Natural killer cell (primary cell): ENCODE results near the gene CBLN4. TPM values are rescaled to one million over a fixed set of nuclear protein-coding genes. Genes with fewer than 3 reads are reported as not detected.

ENCODE experiments used
- ATAC-seq, 3 donors: fragments of 150-1000 bp in 2 of 3; fragments of 200-7000 bp in 1 of 3; cut with Tn5 transposase; 1 replicate in 1 of 3; 2 replicates in 2 of 3; pipeline ENCODE4 v1.10.0; 2021; ENCODE audit warnings: mild to moderate bottlenecking in 2 of 3, moderate library complexity in 2 of 3
- DNase-seq, 2 donors: peaks; one replicate each; pipeline versions ENCODE4 v3.0.0 to v3.0.0-alpha.2; 2013 to 2021; ENCODE audit warnings: mixed read lengths in 1 of 2
- H3K27ac ChIP-seq: one replicate; pipeline ENCODE4 v1.5.1; 2013; ENCODE audit warnings: mild to moderate bottlenecking, low read length
- H3K27me3 ChIP-seq: one replicate; pipeline ENCODE4 v1.6.1; 2013; ENCODE audit warnings: low read length; ENCODE audit not compliant: control insufficient read depth, insufficient read depth
- H3K36me3 ChIP-seq: one replicate; pipeline ENCODE4 v1.6.1; 2013; ENCODE audit warnings: low read length; ENCODE audit not compliant: control insufficient read depth, insufficient read depth
- H3K4me1 ChIP-seq: one replicate; pipeline ENCODE4 v1.6.1; 2013; ENCODE audit warnings: low read length; ENCODE audit not compliant: control insufficient read depth, insufficient read depth
- H3K4me3 ChIP-seq: one replicate; pipeline ENCODE4 v1.5.1; 2013; ENCODE audit warnings: low read length
- H3K9me3 ChIP-seq: one replicate; pipeline ENCODE4 v1.6.1; 2013; ENCODE audit warnings: low read length; ENCODE audit not compliant: control insufficient read depth, insufficient read depth
- H3K27ac Mint-ChIP-seq, 2 donors: one replicate each; pipeline ENCODE4 v1.8.0; 2022; ENCODE audit warnings: mild to moderate bottlenecking in 2 of 2, mixed read lengths in 2 of 2, moderate library complexity in 1 of 2
- H3K27me3 Mint-ChIP-seq, 2 donors: one replicate each; pipeline ENCODE4 v1.8.0; 2022; ENCODE audit warnings: low read depth in 2 of 2, mixed read lengths in 2 of 2
- H3K36me3 Mint-ChIP-seq: one replicate; pipeline ENCODE4 v1.8.0; 2022; ENCODE audit warnings: mixed read lengths
- H3K4me1 Mint-ChIP-seq, 2 donors: one replicate each; pipeline ENCODE4 v1.8.0; 2022; ENCODE audit warnings: mixed read lengths in 2 of 2
- H3K4me3 Mint-ChIP-seq: one replicate; pipeline ENCODE4 v1.8.0; 2022; ENCODE audit warnings: mild to moderate bottlenecking, moderate library complexity, mixed read lengths
- H3K9me3 Mint-ChIP-seq, 2 donors: one replicate each; pipeline ENCODE4 v1.8.0; 2022; ENCODE audit warnings: mixed read lengths in 2 of 2
- WGBS: methylation state at CpG from one replicate; pipeline ENCODE4 v1.1.7; 2013; ENCODE audit warnings: missing lambda C conversion rate; ENCODE audit not compliant: insufficient coverage; 5-methylcytosine and 5-hydroxymethylcytosine counted together
- intact Hi-C: fragments of 100-400 bp; cut with micrococcal nuclease; formaldehyde crosslinking; loops from one replicate; pipeline ENCODE4 v1.14.2; 2022
- total RNA-seq, 4 donors: library from RNA; stranded (reverse); fragments of 120-200 nt in 1 of 4; gene quantifications; one replicate each; pipeline versions ENCODE4 v1.2.3 to v1.2.4, GENCODE V29; 2013 to 2022
- TF ChIP-seq, protein P1 (sequence below): fragments of 200-600 bp; IDR thresholded peaks from one replicate; pipeline ENCODE4 v1.8.0; 2022; ENCODE audit warnings: antibody characterized with exemption

CBLN4 gene
- total RNA-seq, result not detected
- not detected for total RNA-seq (2013)

DNA sequence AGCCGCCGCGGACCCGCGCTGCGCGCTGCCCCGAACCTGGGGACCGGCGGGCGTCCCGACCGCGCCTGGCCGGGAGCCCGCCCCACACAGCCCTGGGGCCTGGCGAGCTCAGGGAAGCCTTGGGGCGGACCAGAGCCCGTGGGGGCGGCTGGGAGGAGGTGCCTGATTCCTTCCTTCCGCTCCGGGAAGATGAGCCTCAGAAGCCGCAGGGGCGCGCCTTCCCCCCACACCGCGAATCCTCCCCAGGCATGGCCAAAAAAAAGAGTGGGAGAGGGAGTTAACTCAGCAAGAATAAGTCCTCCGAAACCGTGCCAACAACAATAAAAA is at the start of gene CBLN4:
Gene CBLN4 (minus strand): TSS at position 131 of the 327 bp plus-strand sequence. CDS start 1,348 bp downstream, outside the sequence.
- intact Hi-C loops, result no loop called here
- H3K36me3 Mint-ChIP-seq, result peaks cover 8% of the 10 kb centered on the region
- TF ChIP-seq, protein P1, sequence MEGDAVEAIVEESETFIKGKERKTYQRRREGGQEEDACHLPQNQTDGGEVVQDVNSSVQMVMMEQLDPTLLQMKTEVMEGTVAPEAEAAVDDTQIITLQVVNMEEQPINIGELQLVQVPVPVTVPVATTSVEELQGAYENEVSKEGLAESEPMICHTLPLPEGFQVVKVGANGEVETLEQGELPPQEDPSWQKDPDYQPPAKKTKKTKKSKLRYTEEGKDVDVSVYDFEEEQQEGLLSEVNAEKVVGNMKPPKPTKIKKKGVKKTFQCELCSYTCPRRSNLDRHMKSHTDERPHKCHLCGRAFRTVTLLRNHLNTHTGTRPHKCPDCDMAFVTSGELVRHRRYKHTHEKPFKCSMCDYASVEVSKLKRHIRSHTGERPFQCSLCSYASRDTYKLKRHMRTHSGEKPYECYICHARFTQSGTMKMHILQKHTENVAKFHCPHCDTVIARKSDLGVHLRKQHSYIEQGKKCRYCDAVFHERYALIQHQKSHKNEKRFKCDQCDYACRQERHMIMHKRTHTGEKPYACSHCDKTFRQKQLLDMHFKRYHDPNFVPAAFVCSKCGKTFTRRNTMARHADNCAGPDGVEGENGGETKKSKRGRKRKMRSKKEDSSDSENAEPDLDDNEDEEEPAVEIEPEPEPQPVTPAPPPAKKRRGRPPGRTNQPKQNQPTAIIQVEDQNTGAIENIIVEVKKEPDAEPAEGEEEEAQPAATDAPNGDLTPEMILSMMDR, result no peak
- ATAC-seq, result no peak
- H3K4me1 Mint-ChIP-seq, result no peaks in the 10 kb centered on the region
- 9% methylated on average over 20 of the region's 29 CpGs for WGBS
- Histone ChIP-seq H3K4me3 (no peak within 1 kb of the TSS), H3K36me3 (no peaks in the 10 kb centered on the region), H3K27ac (no peak within 1 kb of the TSS), H3K27me3 (peaks cover 6% of the 10 kb centered on the region), H3K9me3 (peaks cover 3% of the 10 kb centered on the region), H3K4me1 (no peaks in the 10 kb centered on the region)
- H3K4me3 Mint-ChIP-seq, result no peak within 1 kb of the TSS
- H3K27ac Mint-ChIP-seq, result no peak within 1 kb of the TSS
- peaks cover 5 to 9% of the 10 kb centered on the region in 2 donors for H3K9me3 Mint-ChIP-seq
- peaks cover 26 to 43% of the 10 kb centered on the region in 2 donors for H3K27me3 Mint-ChIP-seq
- DNase-seq, result no peak

DNA sequence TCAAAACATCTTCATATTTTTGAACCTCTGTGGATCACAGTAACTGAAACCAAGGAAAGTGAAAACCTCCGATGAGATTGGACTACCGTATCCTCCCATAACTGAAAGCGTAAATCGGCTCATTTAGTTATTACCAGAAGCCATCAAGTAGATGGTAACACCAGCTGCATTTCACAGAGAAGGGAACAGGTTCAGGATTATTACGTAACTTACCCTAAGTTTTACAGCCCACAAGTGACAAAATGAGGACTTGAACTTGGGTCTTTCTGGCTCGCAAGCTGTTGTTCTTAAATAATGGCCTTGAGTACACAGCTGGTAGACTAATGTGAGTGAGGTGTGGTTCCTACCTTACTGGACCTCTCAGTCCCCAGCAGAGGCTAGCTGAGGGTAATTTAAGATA is 37.9 kb upstream of the CBLN4 start:
- Histone ChIP-seq H3K36me3 (no peaks in the 10 kb centered on the region), H3K4me1 (no peaks in the 10 kb centered on the region), H3K27me3 (no peaks in the 10 kb centered on the region), H3K4me3 (no peak overlapping the region), H3K9me3 (peaks cover 2% of the 10 kb centered on the region), H3K27ac (no peak overlapping the region)
- TF ChIP-seq, protein P1, result no peak
- Mint-ChIP-seq H3K27me3 (no peaks in the 10 kb centered on the region), H3K27ac (no peak overlapping the region), H3K4me3 (no peak overlapping the region), H3K9me3 (peaks cover 4 to 6% of the 10 kb centered on the region in 2 donors), H3K36me3 (no peaks in the 10 kb centered on the region), H3K4me1 (no peaks in the 10 kb centered on the region)
- ATAC-seq, result no peak
- intact Hi-C loops, result no loop called here
- no peak for DNase-seq
- WGBS, result 81% methylated on average over 5 of the region's 6 CpGs

DNA sequence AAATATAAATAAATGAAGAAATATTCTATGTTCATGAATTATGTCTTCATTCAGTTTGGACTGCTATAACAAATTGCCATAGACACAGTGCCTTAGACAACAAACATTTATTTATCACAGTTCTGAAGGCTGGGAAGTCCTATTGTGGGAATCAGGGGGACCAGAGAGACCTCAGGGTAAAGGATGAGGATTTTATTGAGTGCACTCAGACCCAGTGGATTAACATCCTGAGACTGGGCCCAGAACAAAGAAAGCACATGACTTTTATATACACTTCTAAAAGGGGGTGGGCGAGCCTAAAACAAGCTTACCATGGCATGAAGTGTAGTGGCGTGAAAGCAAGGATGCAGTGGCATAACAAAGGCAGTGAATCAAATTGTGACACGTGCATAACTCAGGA is 26.9 kb upstream of the CBLN4 start:
- H3K27ac ChIP-seq, result no peak overlapping the region
- Mint-ChIP-seq H3K4me3 (no peak overlapping the region), H3K27me3 (no peaks in the 10 kb centered on the region), H3K36me3 (peaks cover 7% of the 10 kb centered on the region), H3K4me1 (no peaks in the 10 kb centered on the region), H3K27ac (no peak overlapping the region), H3K9me3 (peaks cover 11 to 14% of the 10 kb centered on the region in 2 donors)
- no peaks in the 10 kb centered on the region for H3K27me3 ChIP-seq
- TF ChIP-seq, protein P1, result no peak
- no peaks in the 10 kb centered on the region for H3K4me1 ChIP-seq
- 74% methylated on average over 3 of the region's 3 CpGs for WGBS
- H3K9me3 ChIP-seq, result peaks cover 18% of the 10 kb centered on the region
- H3K4me3 ChIP-seq, result no peak overlapping the region
- intact Hi-C loops, result no loop called here
- H3K36me3 ChIP-seq, result no peaks in the 10 kb centered on the region
- DNase-seq (peak in 1 of 2 donors; percentile 11), ATAC-seq (no peak)

DNA sequence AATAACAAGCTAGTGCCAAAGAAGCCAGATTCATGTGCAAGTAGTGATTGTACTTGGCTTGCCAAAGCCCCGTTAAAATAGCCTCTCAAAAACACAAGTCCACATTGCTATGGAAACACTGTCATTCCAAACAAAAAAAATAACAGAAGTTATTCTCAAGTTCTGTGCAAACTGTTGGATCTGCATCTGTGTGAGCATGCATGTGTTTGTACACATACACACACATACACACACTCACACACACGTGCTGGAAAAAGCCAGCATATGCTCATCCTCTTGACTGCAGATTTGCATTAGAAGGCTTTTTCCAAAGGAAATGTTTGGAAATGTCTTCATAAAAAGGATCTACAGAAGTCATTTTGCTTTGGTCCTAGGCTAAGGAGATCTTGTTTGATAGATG is 13.4 kb upstream of the CBLN4 start:
- H3K4me1 ChIP-seq, result no peaks in the 10 kb centered on the region

More for the DNA sequence above, 13.4 kb upstream of the CBLN4 start:
- H3K27ac Mint-ChIP-seq, result no peak overlapping the region
- intact Hi-C loops, result no loop called here
- H3K27ac ChIP-seq, result no peak overlapping the region
- H3K4me3 ChIP-seq, result no peak overlapping the region
- no peaks in the 10 kb centered on the region for H3K36me3 Mint-ChIP-seq
- peaks cover 2% of the 10 kb centered on the region in 2 donors for H3K9me3 Mint-ChIP-seq
- H3K27me3 ChIP-seq, result no peaks in the 10 kb centered on the region
- TF ChIP-seq, protein P1, result no peak
- 90% methylated on average over 2 of the region's 2 CpGs for WGBS
- H3K36me3 ChIP-seq, result no peaks in the 10 kb centered on the region
- H3K27me3 Mint-ChIP-seq, result no peaks in the 10 kb centered on the region
- no peak overlapping the region for H3K4me3 Mint-ChIP-seq
- ATAC-seq (no peak), DNase-seq (no peak)
- no peaks in the 10 kb centered on the region for H3K4me1 Mint-ChIP-seq
- peaks cover 4% of the 10 kb centered on the region for H3K9me3 ChIP-seq
